CD4-positive, alpha-beta T cell treated with Interleukin-12 subunit alpha and Interleukin-12 subunit beta, for 1 hour (primary cell): ENCODE measurements around the gene SLC26A9.

Experiments used
- DNase-seq: peaks from one replicate; pipeline ENCODE4 v3.0.0-alpha.2; 2020

Gene SLC26A9, protein sequence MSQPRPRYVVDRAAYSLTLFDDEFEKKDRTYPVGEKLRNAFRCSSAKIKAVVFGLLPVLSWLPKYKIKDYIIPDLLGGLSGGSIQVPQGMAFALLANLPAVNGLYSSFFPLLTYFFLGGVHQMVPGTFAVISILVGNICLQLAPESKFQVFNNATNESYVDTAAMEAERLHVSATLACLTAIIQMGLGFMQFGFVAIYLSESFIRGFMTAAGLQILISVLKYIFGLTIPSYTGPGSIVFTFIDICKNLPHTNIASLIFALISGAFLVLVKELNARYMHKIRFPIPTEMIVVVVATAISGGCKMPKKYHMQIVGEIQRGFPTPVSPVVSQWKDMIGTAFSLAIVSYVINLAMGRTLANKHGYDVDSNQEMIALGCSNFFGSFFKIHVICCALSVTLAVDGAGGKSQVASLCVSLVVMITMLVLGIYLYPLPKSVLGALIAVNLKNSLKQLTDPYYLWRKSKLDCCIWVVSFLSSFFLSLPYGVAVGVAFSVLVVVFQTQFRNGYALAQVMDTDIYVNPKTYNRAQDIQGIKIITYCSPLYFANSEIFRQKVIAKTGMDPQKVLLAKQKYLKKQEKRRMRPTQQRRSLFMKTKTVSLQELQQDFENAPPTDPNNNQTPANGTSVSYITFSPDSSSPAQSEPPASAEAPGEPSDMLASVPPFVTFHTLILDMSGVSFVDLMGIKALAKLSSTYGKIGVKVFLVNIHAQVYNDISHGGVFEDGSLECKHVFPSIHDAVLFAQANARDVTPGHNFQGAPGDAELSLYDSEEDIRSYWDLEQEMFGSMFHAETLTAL

DNA sequence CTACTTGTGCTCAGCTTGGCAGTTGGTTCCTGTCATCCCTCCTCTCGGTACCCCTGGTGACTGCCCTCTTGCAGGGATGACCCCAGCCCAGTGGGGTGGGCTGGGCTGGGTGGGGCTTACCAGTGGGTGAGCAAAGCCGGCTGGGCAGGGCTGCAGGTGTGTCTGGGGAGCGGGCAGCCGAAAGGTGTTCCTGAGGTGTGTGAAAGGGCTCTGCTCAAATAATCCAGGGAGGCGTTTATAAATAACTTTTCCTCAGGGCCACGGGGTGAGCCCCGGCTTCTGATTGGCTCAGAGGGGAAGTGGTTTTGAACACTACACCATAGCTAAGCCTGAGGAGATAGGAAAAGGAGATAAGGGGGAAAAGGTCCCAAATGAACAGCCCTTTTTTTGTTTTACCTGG lies at the start of gene SLC26A9:
SLC26A9 (minus strand) TSS at position 212 of the 400 bp plus-strand sequence. CDS start 7,636 bp downstream, outside the sequence.
- no peak for DNase-seq

DNA sequence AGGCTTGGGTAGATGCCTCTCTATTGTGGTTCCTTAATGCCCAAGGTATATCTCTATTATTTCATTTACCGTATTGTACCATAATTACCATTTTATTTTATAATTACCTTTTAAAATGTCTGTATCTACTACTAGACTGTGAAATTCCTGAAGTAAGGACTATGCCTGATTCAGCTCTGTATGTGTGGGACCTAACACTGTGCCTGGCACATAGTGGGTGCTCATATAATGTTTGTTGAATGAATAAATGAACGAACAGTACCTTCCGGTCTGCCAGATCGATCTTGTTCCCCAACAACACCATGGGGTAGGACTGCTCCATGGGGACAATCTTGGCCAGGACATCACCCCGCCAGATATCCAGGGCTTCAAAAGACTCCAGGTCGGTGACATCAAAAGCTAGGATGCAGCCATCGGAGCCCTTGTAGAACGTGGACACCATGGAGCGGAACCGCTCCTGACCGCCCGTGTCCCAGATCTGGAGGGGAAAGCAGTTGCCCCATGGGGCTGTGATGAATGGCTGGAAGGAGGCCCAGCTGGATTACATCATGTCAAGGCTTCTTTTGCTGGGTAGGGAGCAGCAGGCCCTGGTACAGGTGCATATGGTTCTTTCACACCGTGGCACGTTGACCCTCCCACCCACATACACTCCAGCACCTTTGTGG lies 49.1 kb upstream of the SLC26A9 start:
- no peak for DNase-seq

DNA sequence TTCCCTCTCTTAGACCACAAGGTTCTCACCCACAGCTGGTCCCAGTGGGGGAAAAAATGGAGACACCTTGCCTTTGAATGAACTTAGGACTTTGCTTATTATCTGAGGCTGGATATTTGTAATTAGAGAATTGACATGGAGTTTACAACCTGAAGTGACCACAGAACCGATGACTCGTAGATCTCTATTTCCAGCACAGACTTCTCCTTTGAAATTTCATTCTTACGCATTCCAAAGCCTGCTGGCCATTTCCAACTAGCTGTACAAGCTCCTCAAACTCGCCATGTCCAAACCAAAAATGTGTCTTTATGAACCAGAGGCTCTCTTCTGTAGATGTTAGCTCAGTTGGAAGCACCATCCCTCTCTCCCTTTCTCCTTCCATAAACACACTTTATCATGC lies 48.0 kb upstream of the SLC26A9 start:
- DNase-seq, result no peak

DNA sequence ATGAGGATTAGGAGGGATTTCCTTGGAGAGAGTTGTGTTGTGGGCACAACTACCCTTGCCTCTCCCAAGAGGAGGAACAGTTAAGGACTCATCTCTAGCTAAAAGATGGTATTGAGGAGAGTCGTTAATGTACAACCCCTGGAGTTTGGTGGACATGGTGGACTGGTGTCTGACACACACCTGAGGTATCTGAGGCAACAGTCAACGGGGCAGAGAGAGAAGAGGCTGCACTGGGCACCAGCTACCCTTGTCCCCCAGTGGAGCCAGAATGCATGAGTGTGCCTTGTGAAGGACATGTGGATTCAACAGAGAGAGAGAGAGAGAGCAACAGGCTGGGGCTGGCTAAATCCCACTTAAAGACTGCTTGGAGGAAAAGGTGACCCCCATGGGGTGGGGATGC lies 47.0 kb upstream of the SLC26A9 start:
- no peak for DNase-seq

DNA sequence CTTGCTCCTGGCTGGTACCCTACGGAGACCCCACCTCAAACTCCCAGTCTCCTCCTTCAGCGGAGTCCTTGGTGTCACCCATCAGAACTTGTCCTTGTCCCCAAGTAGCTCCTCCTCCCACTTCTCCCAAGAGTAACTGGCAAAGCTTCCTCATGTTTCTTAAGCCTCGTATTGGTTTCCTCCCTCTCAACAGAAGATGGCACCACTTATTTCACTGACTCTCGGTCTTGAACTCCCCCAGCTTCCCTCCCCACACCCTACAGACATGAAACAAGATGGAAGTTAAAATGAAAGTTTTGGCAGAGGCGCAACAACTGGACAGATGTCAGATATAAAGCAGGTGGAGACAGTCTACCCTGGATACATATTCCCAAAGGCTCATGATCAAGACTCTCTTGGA lies 46.5 kb upstream of the SLC26A9 start:
- no peak for DNase-seq

DNA sequence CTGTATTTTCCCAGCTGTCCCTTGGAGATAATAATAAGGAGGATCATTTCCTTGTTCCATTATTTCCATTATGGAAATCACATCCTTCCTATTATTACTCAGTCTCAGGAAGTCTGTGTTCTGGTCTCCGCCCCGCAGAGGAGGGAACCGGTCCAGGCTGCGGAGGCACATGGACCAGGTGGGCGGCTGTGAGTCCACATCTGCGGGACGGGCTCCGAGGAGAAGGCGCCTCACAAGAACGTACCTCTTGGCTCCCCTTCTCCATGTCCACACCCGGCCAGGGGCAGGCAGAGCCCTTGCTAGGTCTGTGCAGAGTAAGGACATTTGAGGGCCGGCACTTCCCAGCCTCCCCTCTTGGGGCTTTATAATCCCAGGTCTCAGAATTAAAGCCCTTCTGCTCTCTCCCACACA lies 45.3 kb upstream of the SLC26A9 start:
- DNase-seq, result no peak

DNA sequence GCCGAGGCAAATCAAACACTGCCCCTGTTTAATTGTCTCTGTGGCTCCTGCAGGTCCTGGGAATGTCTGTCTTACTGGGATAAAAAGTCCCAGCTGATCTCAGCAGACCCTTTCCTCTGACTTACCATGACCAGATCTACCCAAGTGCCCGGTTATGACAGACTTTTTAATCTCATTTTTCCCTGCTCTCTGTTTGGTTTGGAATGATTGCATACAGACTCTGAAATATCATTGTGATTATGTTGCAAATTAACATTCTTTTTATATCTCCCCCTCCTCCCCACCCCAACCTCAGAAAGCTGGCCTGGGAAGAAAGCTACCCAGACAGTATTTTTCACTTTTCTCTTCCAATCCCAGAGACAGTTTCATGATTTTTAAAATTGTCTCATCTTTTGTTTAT lies 43.6 kb upstream of the SLC26A9 start:
- no peak for DNase-seq

DNA sequence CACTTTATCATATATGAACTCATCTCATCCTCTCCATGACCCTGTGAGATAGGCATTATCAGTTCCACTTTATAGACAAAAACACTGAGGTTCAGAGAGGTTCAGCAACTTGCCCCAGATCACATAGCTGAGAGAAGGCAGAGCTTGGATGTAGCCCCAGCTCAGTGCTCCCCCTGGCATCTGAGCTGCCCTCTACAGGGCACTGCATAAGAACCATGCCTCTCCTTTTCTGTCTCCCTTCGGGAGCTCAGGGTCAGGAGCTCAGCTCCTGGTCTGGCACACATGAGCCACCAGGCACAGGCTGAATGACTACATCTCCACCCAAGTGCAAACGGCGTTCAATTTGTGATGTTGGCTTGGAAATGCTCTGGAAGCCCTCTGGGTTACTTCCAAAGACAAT lies 43.0 kb upstream of the SLC26A9 start:
- no peak for DNase-seq

DNA sequence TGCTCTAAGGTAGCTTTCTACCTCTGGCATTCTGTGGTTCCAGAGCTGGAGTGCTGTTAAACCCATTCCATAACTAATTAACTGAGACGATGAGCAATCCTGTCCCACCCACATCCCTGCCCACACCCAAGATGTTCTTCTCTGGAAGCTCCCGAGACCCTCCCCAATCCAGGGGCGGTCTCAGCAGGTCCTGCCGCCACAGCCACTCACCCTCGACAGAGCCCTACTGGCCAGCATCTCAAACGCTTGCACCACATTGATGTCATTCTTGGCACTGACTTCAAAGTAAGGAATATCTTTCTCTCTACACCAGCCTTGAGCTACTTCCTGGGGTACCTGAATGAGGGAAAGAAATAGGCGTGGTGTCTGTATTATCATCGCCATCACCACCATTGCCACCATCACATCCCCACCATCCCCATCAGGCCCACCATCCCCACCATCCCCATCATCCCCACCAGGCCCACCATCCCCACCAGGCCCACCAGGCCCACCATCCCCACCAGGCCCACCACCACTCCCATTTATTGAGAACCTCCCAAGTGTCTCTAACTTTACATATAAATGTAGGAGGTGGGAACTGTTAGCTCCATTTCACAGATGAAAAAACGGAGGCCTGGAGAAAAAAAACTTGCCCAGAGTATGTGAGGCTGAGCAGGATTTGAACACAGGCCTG lies 42.2 kb upstream of the SLC26A9 start:
- DNase-seq, result no peak

DNA sequence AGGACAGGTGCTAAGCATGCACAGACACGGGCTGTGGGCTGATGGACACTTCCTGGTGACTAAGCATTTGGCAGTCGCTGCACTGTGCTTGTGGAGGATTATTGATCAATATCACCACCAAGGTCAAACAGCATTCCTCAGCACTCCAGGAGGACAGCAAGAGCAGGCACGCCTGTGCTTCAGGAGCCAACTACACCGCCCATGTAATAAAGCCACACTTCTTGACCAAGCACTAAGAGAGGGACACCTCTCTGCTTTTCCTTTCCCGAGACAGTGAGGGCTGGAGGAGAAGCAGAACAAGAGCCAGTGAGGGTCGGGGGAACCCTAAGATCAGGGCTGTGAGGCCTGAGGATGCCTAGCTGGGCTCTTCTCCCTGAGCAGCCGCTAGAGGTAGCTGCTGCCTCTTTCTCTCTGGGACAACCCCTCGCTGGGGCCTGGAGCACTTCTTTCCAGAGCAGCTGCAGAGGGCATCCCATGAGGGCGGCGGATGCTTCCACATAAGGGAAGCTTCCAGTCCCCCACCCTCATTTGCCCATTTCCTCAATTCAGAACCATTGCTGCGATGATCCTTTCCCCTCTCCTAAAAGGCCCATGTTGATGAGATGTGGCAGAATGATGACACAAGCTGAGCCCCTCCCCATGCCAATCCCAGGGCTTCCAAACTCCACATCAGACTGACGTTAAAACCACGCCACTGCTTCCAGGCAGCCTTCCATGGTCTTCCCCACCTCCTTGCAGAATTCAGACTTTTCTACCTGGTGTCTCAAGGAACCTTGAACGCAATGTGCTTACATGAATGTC lies 40.9 kb upstream of the SLC26A9 start:
- DNase-seq, result peak; percentile 7

DNA sequence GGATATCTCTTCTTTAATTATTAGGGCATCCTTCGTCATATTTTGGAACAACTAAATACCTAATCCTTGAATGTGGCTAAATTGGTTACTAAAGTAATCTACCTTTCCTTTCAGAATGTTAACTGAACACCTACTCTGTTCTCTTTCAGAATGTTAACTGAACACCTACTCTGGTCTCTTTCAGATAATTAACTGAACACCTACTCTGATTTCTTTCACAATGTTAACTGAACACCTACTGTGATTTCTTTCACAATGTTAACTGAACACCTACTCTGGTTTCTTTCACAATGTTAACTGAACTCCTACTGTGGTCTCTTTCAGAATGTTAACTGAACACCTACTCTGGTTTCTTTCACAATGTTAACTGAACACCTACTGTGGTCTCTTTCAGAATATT lies 38.0 kb upstream of the SLC26A9 start:
- DNase-seq, result no peak

DNA sequence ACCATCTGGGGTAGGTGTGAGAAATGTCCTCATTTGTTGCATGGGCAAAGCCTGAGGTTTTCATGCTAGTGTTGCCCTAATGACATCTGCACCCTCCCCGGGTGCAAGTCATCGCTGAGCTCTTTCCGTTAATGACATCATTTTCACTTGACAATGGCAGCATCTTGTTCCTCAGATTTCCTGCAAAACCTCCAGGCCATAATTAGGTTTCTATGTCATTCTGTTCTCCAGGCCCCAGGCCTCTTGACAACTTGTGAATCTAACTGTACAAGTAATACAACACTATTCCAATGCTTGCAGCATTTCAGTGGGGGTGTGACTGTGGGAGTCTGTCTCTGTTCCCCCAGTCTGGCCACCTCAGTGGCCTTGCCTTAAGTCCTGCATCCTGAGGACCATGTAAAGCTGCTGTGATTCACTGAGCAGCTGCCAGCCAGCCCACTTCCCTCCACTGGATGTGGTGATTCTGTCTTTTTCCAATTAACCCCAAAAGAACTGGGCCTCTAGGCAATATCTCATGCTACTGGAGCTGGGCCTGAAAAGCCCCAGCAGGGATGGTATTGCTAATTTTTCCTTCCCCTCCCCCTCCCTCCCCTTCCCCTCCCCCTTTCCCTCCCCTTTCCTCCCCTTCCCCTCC lies 37.1 kb upstream of the SLC26A9 start:
- no peak for DNase-seq

DNA sequence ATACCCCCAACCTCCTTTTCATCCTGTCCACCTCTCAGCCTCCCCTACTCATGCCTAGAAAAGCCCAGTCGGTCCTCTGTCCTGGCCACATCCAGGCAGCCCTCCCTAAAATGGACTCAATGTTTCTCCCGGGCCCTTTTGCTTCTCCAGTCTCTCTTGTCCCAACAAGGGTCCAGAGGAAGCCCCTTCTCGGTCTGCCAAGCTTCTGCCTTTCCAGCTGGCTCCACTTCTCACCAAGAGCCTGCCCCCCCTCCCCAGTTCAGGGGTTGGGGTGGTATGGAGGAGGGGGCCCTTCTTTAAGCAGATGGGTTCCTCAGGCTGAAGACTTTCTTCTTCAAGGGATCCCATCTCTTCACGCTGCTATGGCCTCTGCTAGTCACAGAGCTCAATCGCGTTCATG lies 36.0 kb upstream of the SLC26A9 start:
- no peak for DNase-seq

DNA sequence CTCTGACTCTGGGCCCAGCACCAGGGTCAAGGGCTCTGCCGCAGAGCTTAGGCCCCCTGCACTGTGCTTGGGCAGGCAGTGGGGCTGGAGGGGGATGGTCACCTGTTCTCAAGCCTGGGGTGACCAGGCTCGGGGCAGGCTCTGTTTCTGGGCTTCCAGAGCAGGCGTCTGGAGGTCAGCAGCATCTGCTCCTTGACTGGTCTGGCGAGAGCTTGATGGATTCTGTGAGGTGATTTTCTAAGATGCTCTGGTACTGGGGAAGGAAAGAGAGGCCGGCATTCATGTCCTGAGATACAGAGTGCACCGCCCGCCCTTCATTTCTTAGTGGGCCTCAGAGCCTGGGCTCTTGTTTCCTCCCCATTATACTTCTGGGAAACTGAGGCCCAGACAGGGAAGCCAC lies 35.4 kb upstream of the SLC26A9 start:
- no peak for DNase-seq

DNA sequence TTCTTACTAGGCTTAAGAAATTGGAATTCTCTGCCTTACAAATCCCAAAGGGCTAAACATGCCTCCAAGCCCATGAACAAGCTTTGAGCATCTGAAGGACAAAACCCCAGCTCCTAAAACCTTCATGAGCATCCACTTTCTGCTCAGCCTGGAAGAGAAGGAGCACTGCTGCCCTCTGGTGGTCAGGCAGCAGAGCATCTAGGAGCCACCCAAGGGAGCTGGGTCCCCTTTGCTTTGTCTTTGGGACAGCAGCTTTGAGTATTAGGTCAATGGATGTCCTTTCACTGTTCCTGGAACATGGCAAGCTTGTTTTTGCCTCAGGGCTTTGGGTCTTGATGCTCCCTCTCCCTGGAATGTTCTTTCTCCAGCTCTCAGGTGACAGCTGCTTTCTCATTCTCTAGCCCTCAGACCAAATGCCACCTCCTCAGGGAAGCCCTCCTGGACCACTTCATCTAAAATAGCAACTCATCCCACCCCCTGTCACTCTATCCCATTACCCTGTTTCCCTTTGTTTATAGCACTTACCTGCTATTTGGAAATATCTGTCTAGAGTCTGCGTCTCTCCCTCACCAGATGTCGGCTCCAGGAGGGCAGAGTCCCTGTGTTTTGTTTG lies 34.3 kb upstream of the SLC26A9 start:
- peak; percentile 76 for DNase-seq

DNA sequence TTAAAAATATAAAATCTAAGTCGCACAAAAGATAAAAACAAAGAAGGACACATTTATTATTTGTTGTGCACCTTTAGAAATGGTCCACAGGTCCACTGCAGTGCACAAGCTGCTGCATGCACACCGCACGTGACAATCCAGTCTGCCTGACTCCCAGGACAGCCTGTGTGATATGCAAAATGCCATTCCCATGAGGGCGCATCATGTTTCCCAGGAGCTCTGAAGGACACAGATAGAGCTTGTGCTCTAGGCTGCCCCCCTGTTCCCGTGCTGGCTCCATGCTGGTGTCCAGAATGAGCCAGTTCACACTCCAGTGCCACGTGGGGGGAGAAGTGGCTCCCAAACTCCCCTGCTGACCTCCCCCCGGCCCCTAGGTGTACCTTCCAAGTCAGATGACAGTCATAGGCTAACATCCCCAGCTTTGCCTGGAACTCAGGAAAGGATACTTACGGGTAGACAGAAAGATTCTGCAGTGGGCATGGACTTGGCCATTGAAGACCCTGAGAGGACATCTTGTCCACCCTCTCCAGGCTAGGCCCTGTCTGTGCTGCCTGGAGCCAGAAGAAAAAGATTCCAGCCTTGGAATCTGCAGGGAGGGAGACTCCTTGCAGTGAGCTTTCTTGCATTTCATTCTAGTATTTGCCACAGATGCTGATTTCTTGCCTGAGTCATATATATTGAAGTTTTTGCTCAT lies 33.6 kb upstream of the SLC26A9 start:
- DNase-seq, result no peak

DNA sequence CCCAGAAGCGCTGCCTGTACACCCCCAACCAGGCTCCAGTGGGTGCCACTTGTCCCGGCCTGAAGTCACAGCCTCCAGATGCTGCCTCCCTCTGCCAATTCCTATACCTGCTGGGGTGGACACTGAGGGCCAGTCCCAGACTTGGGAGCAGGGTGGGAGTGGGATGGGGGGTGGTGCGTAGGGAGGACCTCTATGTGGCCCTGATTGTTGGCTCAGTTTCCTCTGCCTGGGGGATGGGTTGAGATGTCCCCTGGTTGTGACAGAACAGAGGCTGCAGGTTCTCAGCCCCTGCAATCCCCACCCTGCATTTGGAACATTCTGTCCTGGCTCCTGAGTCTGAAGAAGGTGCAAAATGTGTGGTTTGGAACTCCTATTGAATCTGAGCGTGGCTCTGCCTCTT lies 32.8 kb upstream of the SLC26A9 start:
- no peak for DNase-seq

DNA sequence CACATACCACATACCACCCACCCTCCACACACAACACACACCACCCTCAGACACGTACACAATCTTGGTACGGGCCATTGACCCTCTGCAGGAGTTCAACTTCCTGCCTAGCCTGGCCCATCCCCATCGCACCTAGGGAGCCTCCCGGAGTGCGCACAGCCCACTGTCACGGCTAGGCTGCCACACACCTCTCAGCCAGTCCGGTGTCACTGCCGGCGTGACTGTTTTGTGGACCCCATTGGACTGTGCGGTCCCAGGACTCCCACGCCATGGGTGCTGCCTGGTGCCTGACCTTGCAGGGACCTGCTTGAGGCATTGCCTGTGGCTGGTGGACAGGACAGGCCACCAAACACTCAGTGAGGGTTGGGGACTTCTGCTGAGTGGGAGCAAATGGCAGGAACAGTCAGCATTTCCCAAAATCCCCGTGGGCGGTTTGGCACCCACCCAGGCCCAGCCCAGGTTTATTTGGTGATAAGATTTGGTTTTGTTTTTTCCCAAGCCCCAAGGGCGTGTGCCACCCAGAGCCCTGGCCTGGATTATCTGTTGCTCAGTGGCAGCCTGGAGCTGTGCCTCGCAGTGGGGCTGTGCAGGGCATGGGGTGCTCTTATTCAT lies 32.2 kb upstream of the SLC26A9 start:
- DNase-seq, result no peak

DNA sequence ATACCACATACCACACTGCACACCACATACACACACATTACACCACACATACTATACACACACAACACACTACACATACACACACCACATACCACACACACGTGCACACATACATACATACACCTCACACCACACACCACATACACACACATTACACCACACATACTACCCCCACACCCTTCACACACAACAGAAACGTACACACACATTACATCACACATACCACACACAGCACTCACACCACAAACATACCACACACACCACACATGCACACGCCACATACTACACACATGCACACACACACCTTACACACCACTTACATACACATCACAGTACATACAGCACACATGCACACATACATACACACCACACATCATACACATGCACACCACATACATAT lies 31.5 kb upstream of the SLC26A9 start:
- DNase-seq, result no peak
